ENCODE results near the gene SCML2. TPM values are rescaled to one million over a fixed set of nuclear protein-coding genes. Genes with fewer than 3 reads are reported as not detected.
"Not testable (repeated sequence)": the region's sequence is repeated elsewhere in the genome, so short reads cannot be mapped to it uniquely, and the experiment has no call there.

SCML2 gene
- total RNA-seq, 4 donors from 2014 or later = 0.42 to 2.9 (median 1.3) TPM

DNA sequence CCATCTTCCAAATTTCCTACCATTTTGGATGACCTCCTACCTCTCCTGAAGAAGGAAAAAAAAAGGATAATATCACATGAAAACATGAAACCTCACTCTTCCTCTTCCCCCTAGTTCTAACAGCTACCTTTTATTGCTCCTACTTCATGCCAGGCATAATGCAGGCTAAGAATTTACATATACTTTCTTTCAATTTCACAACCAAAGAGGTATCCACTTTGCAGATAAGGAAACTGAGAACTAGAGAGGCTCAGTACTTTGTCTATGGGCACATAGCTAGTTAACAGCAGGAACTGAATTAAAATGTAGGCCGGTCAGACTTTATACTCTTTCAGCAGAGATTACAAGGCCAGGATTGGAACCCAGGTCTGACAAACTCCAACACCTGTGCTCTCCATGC lies 99.4 kb downstream of the SCML2 start:
- in situ Hi-C loops (cut with MboI; ENCODE audit: low sequenced_read_pairs in 4 of 4) (no loop called here), intact Hi-C loops (cut with DNase I; ENCODE audit: low total_unique reads) (no loop called here)
- Histone ChIP-seq H3K27me3 (no peaks in the 10 kb centered on the region), H3K4me3 (no peak overlapping the region), H3K36me3 (no peaks in the 10 kb centered on the region), H3K4me1 (no peaks in the 10 kb centered on the region), H3K9me3 (no peaks in the 10 kb centered on the region), H3K27ac (no peak overlapping the region)
- DNase-seq (no peak), ATAC-seq (no peak)
- TF ChIP-seq POLR2A (IDR thresholded peaks at IDR 0.05) = no peak
- TF ChIP-seq, protein P1, sequence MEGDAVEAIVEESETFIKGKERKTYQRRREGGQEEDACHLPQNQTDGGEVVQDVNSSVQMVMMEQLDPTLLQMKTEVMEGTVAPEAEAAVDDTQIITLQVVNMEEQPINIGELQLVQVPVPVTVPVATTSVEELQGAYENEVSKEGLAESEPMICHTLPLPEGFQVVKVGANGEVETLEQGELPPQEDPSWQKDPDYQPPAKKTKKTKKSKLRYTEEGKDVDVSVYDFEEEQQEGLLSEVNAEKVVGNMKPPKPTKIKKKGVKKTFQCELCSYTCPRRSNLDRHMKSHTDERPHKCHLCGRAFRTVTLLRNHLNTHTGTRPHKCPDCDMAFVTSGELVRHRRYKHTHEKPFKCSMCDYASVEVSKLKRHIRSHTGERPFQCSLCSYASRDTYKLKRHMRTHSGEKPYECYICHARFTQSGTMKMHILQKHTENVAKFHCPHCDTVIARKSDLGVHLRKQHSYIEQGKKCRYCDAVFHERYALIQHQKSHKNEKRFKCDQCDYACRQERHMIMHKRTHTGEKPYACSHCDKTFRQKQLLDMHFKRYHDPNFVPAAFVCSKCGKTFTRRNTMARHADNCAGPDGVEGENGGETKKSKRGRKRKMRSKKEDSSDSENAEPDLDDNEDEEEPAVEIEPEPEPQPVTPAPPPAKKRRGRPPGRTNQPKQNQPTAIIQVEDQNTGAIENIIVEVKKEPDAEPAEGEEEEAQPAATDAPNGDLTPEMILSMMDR (IDR thresholded peaks at IDR 0.05 in 4 of 5, conservative IDR thresholded peaks at IDR 0.05 in 1 of 5) = no peak

DNA sequence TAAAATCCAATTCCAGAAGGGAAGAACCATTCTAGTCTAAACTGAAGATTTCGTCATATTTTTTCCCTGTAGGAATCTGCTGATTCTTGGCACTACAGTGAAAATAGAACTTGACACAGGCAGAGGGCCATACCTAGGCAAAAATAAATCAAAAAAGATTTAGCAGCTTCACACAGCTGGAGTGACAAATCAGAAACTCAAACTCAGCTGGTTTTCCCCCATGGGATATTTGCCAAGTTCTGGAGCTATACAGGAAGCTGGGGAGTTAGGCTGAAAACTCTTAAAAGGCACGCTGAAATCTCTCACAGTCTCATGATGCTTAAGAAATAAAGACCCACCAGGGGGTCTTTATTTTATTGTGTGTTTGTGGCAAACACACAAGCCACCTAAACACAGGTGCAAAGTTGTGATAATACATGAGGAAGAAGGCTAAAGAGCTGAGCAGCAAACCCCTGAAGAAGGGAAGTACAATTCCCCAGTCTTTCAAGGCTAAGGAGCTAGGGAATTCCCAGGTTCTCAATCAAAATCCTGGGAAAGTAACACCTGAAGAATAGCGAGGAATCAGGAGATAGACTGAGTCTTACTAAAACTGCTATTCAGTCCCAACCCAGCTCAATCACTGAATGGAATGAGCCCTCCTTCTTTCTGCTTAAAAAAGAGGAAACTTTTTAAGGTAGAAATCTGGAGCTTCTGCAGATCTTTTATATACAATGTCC lies 101.7 kb downstream of the SCML2 start:
- Histone ChIP-seq H3K9me3 (no peaks in the 10 kb centered on the region), H3K4me1 (no peaks in the 10 kb centered on the region), H3K27me3 (no peaks in the 10 kb centered on the region), H3K36me3 (no peaks in the 10 kb centered on the region), H3K4me3 (no peak overlapping the region), H3K27ac (no peak overlapping the region)
- intact Hi-C loops (cut with DNase I; ENCODE audit: low total_unique reads) = no loop called here
- ATAC-seq = no peak
- no peak for TF ChIP-seq POLR2A (IDR thresholded peaks at IDR 0.05)
- TF ChIP-seq, protein P1 (IDR thresholded peaks at IDR 0.05 in 4 of 5, conservative IDR thresholded peaks at IDR 0.05 in 1 of 5) = no peak
- DNase-seq = no peak
- in situ Hi-C loops (cut with MboI; ENCODE audit: low sequenced_read_pairs in 4 of 4) = no loop called here

DNA sequence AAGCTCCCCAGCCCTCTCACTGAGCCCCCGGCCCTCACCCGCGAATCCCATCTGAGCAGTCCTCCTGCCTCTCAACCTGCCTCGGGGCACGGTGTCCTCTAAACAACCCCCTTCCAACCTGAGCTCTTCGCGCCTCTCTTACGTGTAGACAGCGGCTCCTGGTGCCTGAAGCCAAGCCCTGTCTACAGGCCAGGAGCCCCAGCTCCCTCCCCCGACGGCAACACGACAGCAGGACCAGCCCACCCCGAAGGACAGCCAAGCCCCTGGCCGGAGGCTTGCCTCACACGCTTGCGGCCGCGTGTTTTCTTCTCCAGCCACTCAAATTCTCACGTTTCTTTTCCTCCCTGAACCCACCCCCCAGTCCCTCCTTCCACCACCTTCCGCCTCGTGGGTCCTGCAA lies 124.8 kb downstream of the SCML2 start:
- intact Hi-C loops (cut with DNase I; ENCODE audit: low total_unique reads); H3K9me3 ChIP-seq; DNase-seq; H3K27ac ChIP-seq; in situ Hi-C loops (cut with MboI; ENCODE audit: low sequenced_read_pairs in 4 of 4); H3K36me3 ChIP-seq; H3K4me1 ChIP-seq; ATAC-seq; H3K27me3 ChIP-seq; H3K4me3 ChIP-seq: not testable (repeated sequence)

DNA sequence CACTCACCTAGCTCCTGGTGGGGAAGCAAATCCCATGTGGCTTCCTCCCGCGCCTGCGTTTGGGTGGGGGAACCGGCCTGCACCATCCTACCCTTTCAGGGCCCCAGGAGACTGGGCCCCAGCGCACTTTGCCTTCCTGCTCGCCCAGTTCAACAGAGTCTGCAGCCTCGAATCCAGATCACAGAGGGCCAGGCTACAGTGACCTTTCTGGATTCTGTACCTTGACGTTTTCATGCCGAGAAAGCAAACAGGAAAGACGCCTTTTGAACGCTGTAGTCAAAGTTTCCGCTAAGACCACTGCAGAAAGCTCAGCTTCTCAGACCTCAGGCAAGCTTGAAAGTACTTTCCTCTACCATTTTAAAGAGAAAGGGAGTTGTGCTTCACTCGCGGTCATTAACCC lies 126.4 kb downstream of the SCML2 start:
- no peak for TF ChIP-seq POLR2A (IDR thresholded peaks at IDR 0.05)
- TF ChIP-seq, protein P1 (IDR thresholded peaks at IDR 0.05 in 4 of 5, conservative IDR thresholded peaks at IDR 0.05 in 1 of 5) = no peak
- Histone ChIP-seq H3K4me1 (no peaks in the 10 kb centered on the region), H3K27ac (no peak overlapping the region), H3K9me3 (no peaks in the 10 kb centered on the region), H3K4me3 (no peak overlapping the region), H3K27me3 (no peaks in the 10 kb centered on the region), H3K36me3 (no peaks in the 10 kb centered on the region)
- in situ Hi-C loops (cut with MboI; ENCODE audit: low sequenced_read_pairs in 4 of 4) = no loop called here
- ATAC-seq (no peak), DNase-seq (no peak)
- intact Hi-C loops (cut with DNase I; ENCODE audit: low total_unique reads) = no loop called here

DNA sequence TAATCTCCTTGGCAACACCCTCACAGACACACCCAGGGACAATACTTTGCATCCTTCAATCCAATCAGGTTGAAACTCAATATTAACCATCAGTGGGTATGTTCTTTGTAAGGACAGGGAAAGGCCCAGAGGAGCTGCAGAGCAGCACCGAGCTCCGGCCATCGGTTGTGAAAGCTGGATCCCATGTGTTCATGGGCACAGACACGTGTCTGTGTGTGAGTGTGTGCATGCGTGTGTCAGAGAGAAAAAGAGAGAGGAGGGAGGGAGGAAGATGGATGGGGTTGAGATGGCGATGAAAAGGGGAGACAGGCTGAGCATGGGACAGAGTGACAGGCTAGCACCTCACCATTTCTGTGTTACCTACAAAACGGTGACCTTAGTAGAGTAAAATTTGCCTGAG lies 127.0 kb downstream of the SCML2 start:
- H3K27me3 ChIP-seq = no peaks in the 10 kb centered on the region
- H3K4me1 ChIP-seq = no peaks in the 10 kb centered on the region
- ATAC-seq (no peak), DNase-seq (no peak)
- intact Hi-C loops (cut with DNase I; ENCODE audit: low total_unique reads) (no loop called here), in situ Hi-C loops (cut with MboI; ENCODE audit: low sequenced_read_pairs in 4 of 4) (no loop called here)
- H3K4me3 ChIP-seq = no peak overlapping the region
- H3K36me3 ChIP-seq = no peaks in the 10 kb centered on the region
- TF ChIP-seq, protein P1 (IDR thresholded peaks at IDR 0.05 in 4 of 5, conservative IDR thresholded peaks at IDR 0.05 in 1 of 5) = no peak
- no peak for TF ChIP-seq POLR2A (IDR thresholded peaks at IDR 0.05)
- H3K9me3 ChIP-seq = no peaks in the 10 kb centered on the region
- no peak overlapping the region for H3K27ac ChIP-seq

Measured in gastrocnemius medialis (tissue), 4 donors.